Measurements from ENCODE around the gene GPC5. TPM values are rescaled to one million over a fixed set of nuclear protein-coding genes. Genes with fewer than 3 reads are reported as not detected.

The GPC5 gene
- total and polyA plus RNA-seq, 2 of the 13 experiments (the other 11 are each of a cell fraction or from before 2014, with no cell fraction given) = 0.02 to 0.07 TPM

DNA sequence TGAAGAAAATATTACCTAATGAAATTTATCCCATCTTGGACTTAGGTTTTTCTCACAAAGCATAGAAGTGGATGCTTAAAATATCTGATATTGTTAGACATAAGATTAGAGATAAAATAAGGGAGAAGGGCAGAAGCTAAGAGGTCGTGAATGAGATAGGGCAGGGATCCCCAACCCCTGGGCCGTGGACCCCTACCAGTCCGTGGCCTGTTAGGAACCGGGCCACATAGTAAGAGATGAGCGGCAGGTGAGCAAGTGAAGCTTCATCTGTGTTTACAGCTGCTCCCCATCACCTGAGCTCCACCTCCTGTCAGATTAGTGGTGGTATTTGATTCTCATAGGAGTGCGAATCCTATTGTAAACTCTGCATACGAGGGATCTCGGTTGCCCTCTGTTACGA, 202.9 kb downstream of the GPC5 start:
- DNase-seq (ENCODE audit: low spot score) = no peak
- Histone ChIP-seq H3K27me3 (ENCODE audit: control insufficient read depth in 1 of 2, insufficient read depth in 2 of 2, low read length in 2 of 2) (no peaks in the 10 kb centered on the region; a peak in 1 of 5 replicates), H3K27ac (ENCODE audit: extremely low read length, insufficient read depth, low read length) (no peak overlapping the region), H3K4me1 (ENCODE audit: insufficient read depth, low read length) (no peaks in the 10 kb centered on the region), H3K79me2 (ENCODE audit: insufficient read depth, low read length) (no peaks in the 10 kb centered on the region), H2AFZ (ENCODE audit: low read length) (no peak overlapping the region), H3K36me3 (replicated peaks in 1 of 2; ENCODE audit: control insufficient read depth in 1 of 2, insufficient read depth in 2 of 2, low read length in 2 of 2) (no peaks in the 10 kb centered on the region), H3K4me2 (ENCODE audit: low read depth, low read length) (no peak overlapping the region), H3K4me3 (replicated peaks in 1 of 3; ENCODE audit: insufficient read depth in 1 of 3, low read depth in 2 of 3, low read length in 3 of 3) (no peak overlapping the region), H3K9me3 (ENCODE audit: low read length) (no peaks in the 10 kb centered on the region), H3K9ac (ENCODE audit: insufficient read depth, low read depth, low read length) (no peak overlapping the region), H4K20me1 (ENCODE audit: insufficient read depth, low read length) (no peaks in the 10 kb centered on the region)
- 28% methylated on average over 8 of the region's 9 CpGs for WGBS (ENCODE audit: low lambda C conversion rate)
- TF ChIP-seq NR0B2 (CRISPR knock-in tag; IDR thresholded peaks at IDR 0.05) = no peak
- no peak for TF ChIP-seq RARG (CRISPR knock-in tag; IDR thresholded peaks at IDR 0.05; ENCODE audit: low read depth)
- TF ChIP-seq, protein P1, sequence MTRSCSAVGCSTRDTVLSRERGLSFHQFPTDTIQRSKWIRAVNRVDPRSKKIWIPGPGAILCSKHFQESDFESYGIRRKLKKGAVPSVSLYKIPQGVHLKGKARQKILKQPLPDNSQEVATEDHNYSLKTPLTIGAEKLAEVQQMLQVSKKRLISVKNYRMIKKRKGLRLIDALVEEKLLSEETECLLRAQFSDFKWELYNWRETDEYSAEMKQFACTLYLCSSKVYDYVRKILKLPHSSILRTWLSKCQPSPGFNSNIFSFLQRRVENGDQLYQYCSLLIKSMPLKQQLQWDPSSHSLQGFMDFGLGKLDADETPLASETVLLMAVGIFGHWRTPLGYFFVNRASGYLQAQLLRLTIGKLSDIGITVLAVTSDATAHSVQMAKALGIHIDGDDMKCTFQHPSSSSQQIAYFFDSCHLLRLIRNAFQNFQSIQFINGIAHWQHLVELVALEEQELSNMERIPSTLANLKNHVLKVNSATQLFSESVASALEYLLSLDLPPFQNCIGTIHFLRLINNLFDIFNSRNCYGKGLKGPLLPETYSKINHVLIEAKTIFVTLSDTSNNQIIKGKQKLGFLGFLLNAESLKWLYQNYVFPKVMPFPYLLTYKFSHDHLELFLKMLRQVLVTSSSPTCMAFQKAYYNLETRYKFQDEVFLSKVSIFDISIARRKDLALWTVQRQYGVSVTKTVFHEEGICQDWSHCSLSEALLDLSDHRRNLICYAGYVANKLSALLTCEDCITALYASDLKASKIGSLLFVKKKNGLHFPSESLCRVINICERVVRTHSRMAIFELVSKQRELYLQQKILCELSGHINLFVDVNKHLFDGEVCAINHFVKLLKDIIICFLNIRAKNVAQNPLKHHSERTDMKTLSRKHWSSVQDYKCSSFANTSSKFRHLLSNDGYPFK (CRISPR knock-in tag; IDR thresholded peaks at IDR 0.05; ENCODE audit: borderline replicate concordance) = no peak
- no peak for TF ChIP-seq HDAC2 (CRISPR knock-in tag; IDR thresholded peaks at IDR 0.05)
- TF ChIP-seq HOXA7 (CRISPR knock-in tag; IDR thresholded peaks at IDR 0.05) = no peak
- no peak for TF ChIP-seq ZNF205 (CRISPR knock-in tag; IDR thresholded peaks at IDR 0.05)
- TF ChIP-seq MYPOP (CRISPR knock-in tag; IDR thresholded peaks at IDR 0.05) = no peak
- TF ChIP-seq, protein P2, sequence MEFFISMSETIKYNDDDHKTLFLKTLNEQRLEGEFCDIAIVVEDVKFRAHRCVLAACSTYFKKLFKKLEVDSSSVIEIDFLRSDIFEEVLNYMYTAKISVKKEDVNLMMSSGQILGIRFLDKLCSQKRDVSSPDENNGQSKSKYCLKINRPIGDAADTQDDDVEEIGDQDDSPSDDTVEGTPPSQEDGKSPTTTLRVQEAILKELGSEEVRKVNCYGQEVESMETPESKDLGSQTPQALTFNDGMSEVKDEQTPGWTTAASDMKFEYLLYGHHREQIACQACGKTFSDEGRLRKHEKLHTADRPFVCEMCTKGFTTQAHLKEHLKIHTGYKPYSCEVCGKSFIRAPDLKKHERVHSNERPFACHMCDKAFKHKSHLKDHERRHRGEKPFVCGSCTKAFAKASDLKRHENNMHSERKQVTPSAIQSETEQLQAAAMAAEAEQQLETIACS (CRISPR knock-in tag; IDR thresholded peaks at IDR 0.05) = no peak
- TF ChIP-seq RXRB (CRISPR knock-in tag; IDR thresholded peaks at IDR 0.05; ENCODE audit: borderline replicate concordance) = no peak
- no peak for TF ChIP-seq TP53 (CRISPR knock-in tag; conservative IDR thresholded peaks at IDR 0.05)
- TF ChIP-seq NFYC (CRISPR knock-in tag; IDR thresholded peaks at IDR 0.05) = no peak
- TF ChIP-seq ZNF580 (CRISPR knock-in tag; IDR thresholded peaks at IDR 0.05; ENCODE audit: borderline replicate concordance, low read depth) = no peak
- TF ChIP-seq ZNF709 (CRISPR knock-in tag; IDR thresholded peaks at IDR 0.05) = no peak
- no peak for TF ChIP-seq HMGA1 (CRISPR knock-in tag; conservative IDR thresholded peaks at IDR 0.05)
- no TSS peak for BruUV-seq (replicated peaks)
- POLR2A ChIA-PET = no interaction called here
- ATAC-seq = no peak
- no peak for FAIRE-seq
- in situ Hi-C loops (cut with HindIII; ENCODE audit: extremely low pct_ligation_motif_present, low pct_unique_long_range_greater_than_20kb) (no loop called here), intact Hi-C loops (cut with micrococcal nuclease; ENCODE audit: unreplicated experiment) (no loop called here)
- CTCF ChIA-PET (ENCODE audit: low intra/inter-chr PET ratio, low total read pairs) = no interaction called here

All from HepG2 (cell line).